Naive thymus-derived CD8-positive, alpha-beta T cell (primary cell): Measurements from ENCODE around the gene GKN2. TPM values are rescaled to one million over a fixed set of nuclear protein-coding genes. Genes with fewer than 3 reads are reported as not detected.

ENCODE experiments used
- ATAC-seq, 2 donors: fragments of 150-1000 bp; cut with Tn5 transposase in 1 of 2; sonication (Bioruptor Pico), chemical (Tn5 transposase) in 1 of 2; 1 replicate in 1 of 2; 2 replicates in 1 of 2; pipeline ENCODE4 v1.10.0; 2021; ENCODE audit warnings: mild to moderate bottlenecking in 2 of 2, moderate library complexity in 2 of 2
- POLR2A ChIA-PET: fragments of 350-600 bp; sonication (Branson Sonifier 250); formaldehyde crosslinking; loops from one replicate; lab custom pipeline; 2021; ENCODE audit warnings: antibody characterized with exemption; lab: Charles Lee
- DNase-seq, 10 donors: peaks; one replicate each; pipeline versions ENCODE4 v3.0.0 to v3.0.0-alpha.2; 2020 to 2022
- H3K27ac Mint-ChIP-seq, 10 donors: one replicate each; pipeline ENCODE4 v1.8.0; 2020 to 2022; ENCODE audit warnings: mild to moderate bottlenecking in 10 of 10, mixed read lengths in 10 of 10, moderate library complexity in 4 of 10, inconsistent platforms in 1 of 10
- H3K27me3 Mint-ChIP-seq, 5 donors: one replicate each; pipeline ENCODE4 v1.8.0; 2021 to 2022; ENCODE audit warnings: mixed read lengths in 5 of 5
- H3K36me3 Mint-ChIP-seq, 3 donors: one replicate each; pipeline ENCODE4 v1.8.0; 2020 to 2022; ENCODE audit warnings: mixed read lengths in 3 of 3, mild to moderate bottlenecking in 2 of 3, inconsistent platforms in 1 of 3
- H3K4me1 Mint-ChIP-seq, 4 donors: one replicate each; pipeline ENCODE4 v1.8.0; 2021 to 2022; ENCODE audit warnings: mixed read lengths in 4 of 4
- H3K4me3 Mint-ChIP-seq, 10 donors: one replicate each; pipeline ENCODE4 v1.8.0; 2020 to 2022; ENCODE audit warnings: mild to moderate bottlenecking in 10 of 10, mixed read lengths in 10 of 10, moderate library complexity in 6 of 10, inconsistent platforms in 1 of 10
- H3K9me3 Mint-ChIP-seq, 9 donors: one replicate each; pipeline ENCODE4 v1.8.0; 2020 to 2022; ENCODE audit warnings: mixed read lengths in 9 of 9, mild to moderate bottlenecking in 3 of 9, inconsistent platforms in 1 of 9, moderate library complexity in 1 of 9
- polyA plus RNA-seq, 3 donors: library from polyadenylated mRNA; unstranded; fragments of 300-500 nt; fragmentation: Illumina TruSeq; gene quantifications; one replicate each; pipeline ENCODE4 v1.2.3, GENCODE V29; 2021
- total RNA-seq, 8 experiments: library from RNA in 2 of 8; stranded (reverse) in 2 of 8; gene quantifications; one replicate each; pipeline ENCODE4 v1.2.3 and lab custom pipeline; 2021 to 2026

Gene GKN2
- total and polyA plus RNA-seq, 5 experiments from 2014 or later = not detected

DNA sequence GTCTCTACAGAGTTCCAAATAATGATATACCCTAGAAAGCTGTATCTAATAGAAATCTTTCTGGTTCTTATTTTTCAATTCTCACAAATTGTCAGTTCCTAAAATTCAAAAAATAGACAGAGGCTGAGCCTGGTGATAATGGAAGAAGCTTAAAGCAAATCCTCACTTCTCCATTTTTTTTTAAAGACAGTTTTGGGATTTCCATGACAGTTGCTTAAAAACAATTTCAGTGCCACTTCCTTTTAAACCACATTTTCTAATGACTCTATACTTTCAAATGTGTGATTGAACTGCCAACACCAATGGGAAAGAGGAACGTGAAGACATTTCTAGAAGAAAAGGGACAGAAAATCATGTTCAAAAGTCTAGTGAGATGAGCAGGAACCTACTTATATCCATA lies 4.0 kb downstream of the GKN2 start:
- Mint-ChIP-seq H3K4me1 (peaks cover 0 to 2% (median 0%) of the 10 kb centered on the region in 4 donors), H3K4me3 (no peak overlapping the region), H3K27ac (no peak overlapping the region), H3K9me3 (peaks cover 0 to 4% (median 0%) of the 10 kb centered on the region in 9 donors), H3K36me3 (no peaks in the 10 kb centered on the region), H3K27me3 (peaks cover under 1 to 11% (median 3%) of the 10 kb centered on the region in 5 donors)
- POLR2A ChIA-PET = no interaction called here
- DNase-seq (no peak), ATAC-seq (no peak)

DNA sequence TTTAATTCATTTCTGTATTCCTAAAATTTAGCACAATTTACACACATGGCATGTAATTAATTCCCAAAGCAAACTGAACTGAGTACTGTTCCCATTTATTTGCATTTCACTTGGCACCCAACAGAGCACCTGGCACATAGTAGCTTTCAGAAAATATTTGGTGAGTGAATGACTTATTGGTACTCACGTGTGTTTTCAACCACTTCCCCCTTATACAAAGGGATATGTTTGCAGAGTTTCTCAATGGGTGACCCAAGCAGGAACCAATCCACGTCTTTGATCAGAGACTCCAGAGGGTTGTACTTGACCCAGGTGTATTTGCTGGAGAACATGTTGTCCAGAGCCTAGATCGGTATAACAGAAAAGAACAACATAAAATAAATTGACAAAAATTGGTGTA lies 6.6 kb downstream of the GKN2 start:
- Mint-ChIP-seq H3K4me1 (peaks cover 0 to 5% (median 3%) of the 10 kb centered on the region in 4 donors), H3K27me3 (peaks cover 12 to 26% (median 16%) of the 10 kb centered on the region in 5 donors), H3K9me3 (peaks cover 0 to 4% (median 0%) of the 10 kb centered on the region in 9 donors), H3K36me3 (peaks cover 0 to 3% (median 0%) of the 10 kb centered on the region in 3 donors), H3K4me3 (no peak overlapping the region), H3K27ac (no peak overlapping the region)
- DNase-seq = no peak
- ATAC-seq = no peak
- POLR2A ChIA-PET = no interaction called here

DNA sequence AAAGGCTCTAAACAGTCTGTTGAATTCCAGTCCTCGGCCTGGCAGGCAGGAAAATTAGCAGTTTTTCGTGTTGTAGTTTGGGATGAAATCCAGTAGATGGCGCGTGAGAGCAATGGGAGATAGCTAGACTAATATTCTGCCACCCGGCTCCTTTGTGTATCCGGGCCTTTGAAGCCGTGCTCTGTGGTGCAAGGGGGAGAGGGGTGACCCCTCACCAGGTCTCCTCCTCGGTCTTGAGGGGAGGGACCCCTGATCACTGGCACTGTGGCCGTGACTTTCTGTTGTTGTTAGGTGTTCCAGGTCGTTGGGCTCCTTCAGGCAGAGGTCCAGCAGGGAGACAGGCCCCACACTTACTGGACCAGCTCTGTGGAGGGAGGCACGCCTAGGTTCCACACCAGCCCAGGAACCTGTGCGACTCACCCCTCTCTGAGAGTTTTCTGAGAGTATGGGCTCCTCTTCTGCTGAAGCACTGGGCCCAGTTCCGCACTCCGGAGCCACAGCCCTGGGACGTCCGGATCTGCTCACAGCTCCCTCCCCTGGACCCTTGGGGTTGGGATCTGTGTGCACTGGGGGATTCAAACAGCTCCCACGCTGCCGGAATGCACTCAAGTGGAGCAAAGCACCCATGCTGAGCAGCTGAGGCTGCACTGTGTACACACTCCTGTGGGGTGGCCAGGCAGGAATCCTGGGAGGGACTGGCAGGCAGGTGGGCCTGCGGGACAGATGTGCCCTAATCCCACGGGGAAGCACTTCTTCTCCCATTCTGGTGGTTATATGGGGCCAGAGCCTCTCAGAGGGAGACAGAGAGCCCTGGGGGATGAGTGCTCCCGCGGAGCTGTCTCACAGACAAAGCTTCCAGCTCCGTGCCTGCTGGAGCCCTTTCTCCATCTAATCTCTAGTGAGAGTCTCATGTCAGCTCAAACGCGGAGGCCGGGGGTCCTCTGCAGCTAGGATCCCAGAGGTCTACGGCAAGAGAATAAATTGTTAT lies 8.8 kb downstream of the GKN2 start:
- no peak overlapping the region for H3K4me3 Mint-ChIP-seq
- H3K36me3 Mint-ChIP-seq = peaks cover 0 to 7% (median 0%) of the 10 kb centered on the region in 3 donors
- peaks cover 12 to 37% (median 16%) of the 10 kb centered on the region in 5 donors for H3K27me3 Mint-ChIP-seq
- peaks cover 0 to 11% (median 2%) of the 10 kb centered on the region in 9 donors for H3K9me3 Mint-ChIP-seq
- H3K4me1 Mint-ChIP-seq = peaks cover 0 to 5% (median 3%) of the 10 kb centered on the region in 4 donors
- peak in 9 of 10 donors; percentile 10 to 68 (median 57) for DNase-seq
- POLR2A ChIA-PET = interaction anchor here (0.6 kb wide), 1 partner anchor 1242 kb away, joined by 8 read pairs; no protein-coding TSS in a partner anchor
- no peak overlapping the region for H3K27ac Mint-ChIP-seq
- peak; percentile 67 to 71 for ATAC-seq

DNA sequence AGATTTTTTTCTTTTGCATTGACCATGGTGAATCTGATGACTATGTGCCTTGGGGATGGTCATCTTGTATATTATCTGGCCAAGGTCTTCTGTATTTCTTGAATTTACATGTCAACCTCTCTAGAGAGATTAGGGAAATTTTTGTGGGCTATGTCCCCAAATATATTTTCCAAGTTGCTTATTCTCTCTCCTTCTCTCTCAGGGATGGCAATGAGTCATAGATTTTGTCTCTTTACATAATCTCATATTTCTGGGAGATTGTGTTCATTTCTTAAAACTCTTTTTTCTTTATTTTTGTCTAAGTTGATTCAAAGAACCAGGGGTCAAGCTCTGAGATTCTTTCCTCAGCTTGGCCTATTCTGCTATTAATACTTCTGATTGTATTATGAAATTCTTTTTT lies 9.9 kb downstream of the GKN2 start:
- Mint-ChIP-seq H3K4me1 (peaks cover 0 to 5% (median 3%) of the 10 kb centered on the region in 4 donors), H3K36me3 (peaks cover 0 to 7% (median 0%) of the 10 kb centered on the region in 3 donors), H3K4me3 (no peak overlapping the region), H3K27me3 (peaks cover 10 to 34% (median 16%) of the 10 kb centered on the region in 5 donors), H3K27ac (no peak overlapping the region), H3K9me3 (peaks cover 0 to 11% (median 2%) of the 10 kb centered on the region in 9 donors)
- ATAC-seq (no peak), DNase-seq (no peak)
- POLR2A ChIA-PET = no interaction called here

DNA sequence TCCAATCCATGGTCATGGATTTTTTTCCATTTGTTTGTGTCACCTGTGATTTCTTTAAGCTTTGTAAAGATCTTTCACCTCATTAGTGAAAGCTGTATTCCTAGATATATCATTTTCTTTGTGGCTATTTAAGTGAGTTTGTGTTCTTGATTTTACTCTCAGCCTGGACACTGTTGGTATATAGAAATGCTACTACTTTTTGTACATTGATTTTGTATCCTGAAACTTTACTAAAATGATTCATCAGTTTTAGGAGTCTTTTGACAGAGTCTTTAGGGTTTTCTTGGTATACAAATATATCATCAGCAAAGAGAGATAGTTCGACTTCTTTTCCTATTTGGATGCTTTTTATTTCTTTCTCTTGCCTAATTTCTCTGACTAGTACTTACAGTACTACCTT lies 12.3 kb downstream of the GKN2 start:
- Mint-ChIP-seq H3K9me3 (peaks cover 0 to 11% (median 2%) of the 10 kb centered on the region in 9 donors), H3K36me3 (peaks cover 0 to 7% (median 0%) of the 10 kb centered on the region in 3 donors), H3K4me1 (peaks cover 0 to 5% (median 3%) of the 10 kb centered on the region in 4 donors), H3K27ac (no peak overlapping the region), H3K27me3 (peaks cover 10 to 30% (median 13%) of the 10 kb centered on the region in 5 donors), H3K4me3 (no peak overlapping the region)
- POLR2A ChIA-PET = no interaction called here
- no peak for DNase-seq
- no peak for ATAC-seq

DNA sequence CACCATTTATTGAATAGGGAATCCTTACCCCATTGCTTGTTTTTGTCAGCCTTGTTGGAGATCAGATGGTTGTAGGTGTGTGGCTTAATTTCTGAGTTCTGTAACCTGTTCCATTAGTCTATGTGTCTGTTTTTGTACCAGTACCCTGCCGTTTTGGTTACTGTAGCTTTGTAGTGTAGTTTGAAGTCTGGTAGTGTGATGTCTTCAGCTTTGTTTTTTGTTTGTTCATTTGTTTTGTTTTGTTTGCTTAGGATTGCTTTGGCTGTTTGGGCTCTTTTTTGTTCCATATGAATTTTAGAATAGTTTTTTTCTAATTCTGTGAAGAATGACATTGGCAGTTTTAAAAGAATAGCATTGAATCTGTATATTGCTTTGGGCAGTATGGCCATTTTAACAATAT lies 12.7 kb downstream of the GKN2 start:
- DNase-seq (no peak), ATAC-seq (no peak)
- no peak overlapping the region for H3K27ac Mint-ChIP-seq
- peaks cover 0 to 7% (median 0%) of the 10 kb centered on the region in 3 donors for H3K36me3 Mint-ChIP-seq
- POLR2A ChIA-PET = no interaction called here
- H3K9me3 Mint-ChIP-seq = peaks cover 0 to 11% (median 2%) of the 10 kb centered on the region in 9 donors
- H3K27me3 Mint-ChIP-seq = peaks cover 10 to 30% (median 13%) of the 10 kb centered on the region in 5 donors
- peaks cover 0 to 5% (median 3%) of the 10 kb centered on the region in 4 donors for H3K4me1 Mint-ChIP-seq
- H3K4me3 Mint-ChIP-seq = no peak overlapping the region

- POLR2A ChIA-PET = no interaction called here
- Mint-ChIP-seq H3K36me3 (peaks cover 0 to 7% (median 0%) of the 10 kb centered on the region in 3 donors), H3K27ac (no peak overlapping the region), H3K4me1 (peaks cover 0 to 5% (median 2%) of the 10 kb centered on the region in 4 donors), H3K4me3 (no peak overlapping the region), H3K9me3 (peaks cover 0 to 11% (median 1%) of the 10 kb centered on the region in 9 donors), H3K27me3 (peaks cover 10 to 30% (median 13%) of the 10 kb centered on the region in 5 donors)
- ATAC-seq = no peak
- no peak for DNase-seq
Measured at GRCh38 chr2:68938938-68939337, 13.8 kb downstream of the GKN2 start.

- no peak for DNase-seq
- POLR2A ChIA-PET = no interaction called here
- ATAC-seq = no peak
- Mint-ChIP-seq H3K4me1 (no peaks in the 10 kb centered on the region), H3K9me3 (peaks cover 0 to 11% (median 1%) of the 10 kb centered on the region in 9 donors), H3K36me3 (peaks cover 0 to 7% (median 0%) of the 10 kb centered on the region in 3 donors), H3K4me3 (no peak overlapping the region), H3K27me3 (peaks cover 4 to 19% (median 10%) of the 10 kb centered on the region in 5 donors), H3K27ac (no peak overlapping the region)
Measured at GRCh38 chr2:68937346-68938055, 15.2 kb downstream of the GKN2 start.

DNA sequence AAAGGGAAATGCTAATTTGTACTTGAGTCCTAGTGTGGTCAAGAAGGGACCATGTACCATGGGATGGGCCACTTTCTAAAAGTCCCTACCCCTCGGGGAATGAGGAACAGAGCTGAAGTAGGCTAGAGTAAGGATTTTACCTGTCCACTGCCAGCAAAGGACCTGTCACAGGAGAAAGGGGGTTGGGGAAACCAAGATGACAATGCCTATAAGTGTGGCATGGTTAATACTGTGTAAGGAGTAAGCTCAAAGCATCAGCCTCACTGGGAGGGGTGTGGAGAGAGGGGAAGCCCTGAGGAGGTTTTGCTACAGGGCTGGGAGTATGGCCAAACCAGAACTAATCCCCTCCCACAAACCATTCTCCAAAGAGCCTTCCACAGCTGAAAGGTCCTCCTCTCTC lies 15.8 kb downstream of the GKN2 start:
- Mint-ChIP-seq H3K4me1 (no peaks in the 10 kb centered on the region), H3K27ac (no peak overlapping the region), H3K9me3 (peaks cover 0 to 11% (median 1%) of the 10 kb centered on the region in 9 donors), H3K27me3 (peaks cover 0 to 14% (median 7%) of the 10 kb centered on the region in 5 donors), H3K36me3 (peaks cover 0 to 7% (median 0%) of the 10 kb centered on the region in 3 donors), H3K4me3 (no peak overlapping the region)
- ATAC-seq (no peak), DNase-seq (no peak)
- POLR2A ChIA-PET = no interaction called here

- no peak overlapping the region for H3K4me3 Mint-ChIP-seq
- H3K9me3 Mint-ChIP-seq = peaks cover 0 to 11% (median 1%) of the 10 kb centered on the region in 9 donors
- DNase-seq (no peak), ATAC-seq (no peak)
- POLR2A ChIA-PET = no interaction called here
- no peak overlapping the region for H3K27ac Mint-ChIP-seq
- H3K27me3 Mint-ChIP-seq = peaks cover 0 to 14% (median 7%) of the 10 kb centered on the region in 5 donors
- no peaks in the 10 kb centered on the region for H3K4me1 Mint-ChIP-seq
- H3K36me3 Mint-ChIP-seq = peaks cover 0 to 7% (median 0%) of the 10 kb centered on the region in 3 donors
Measured at GRCh38 chr2:68936427-68936826, 16.3 kb downstream of the GKN2 start.

- no peak for DNase-seq
- Mint-ChIP-seq H3K9me3 (peaks cover 0 to 11% (median 1%) of the 10 kb centered on the region in 9 donors), H3K4me1 (no peaks in the 10 kb centered on the region), H3K27ac (no peak overlapping the region), H3K4me3 (no peak overlapping the region), H3K36me3 (no peaks in the 10 kb centered on the region), H3K27me3 (peaks cover 0 to 9% (median 7%) of the 10 kb centered on the region in 5 donors)
- POLR2A ChIA-PET = no interaction called here
- no peak for ATAC-seq
Measured at GRCh38 chr2:68935471-68935870, 17.2 kb downstream of the GKN2 start.

DNA sequence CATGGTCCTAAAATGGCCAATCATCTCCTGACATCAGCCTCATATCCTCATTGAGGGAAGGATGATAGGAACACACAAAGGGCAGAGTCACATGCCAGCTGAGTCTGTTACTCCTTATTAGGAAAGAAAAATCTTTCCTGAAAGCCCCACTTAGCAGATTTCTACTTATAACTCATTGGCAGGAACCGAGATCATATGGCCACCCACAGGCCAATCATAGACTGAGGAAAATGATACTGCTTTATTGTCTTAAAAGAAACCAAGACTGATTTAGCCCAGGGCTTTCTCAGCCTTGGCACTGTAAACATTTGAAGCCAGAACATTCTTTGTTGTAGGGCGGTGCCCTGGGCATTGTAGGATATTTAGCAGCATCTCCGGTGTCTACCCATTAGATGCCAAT lies 18.7 kb downstream of the GKN2 start:
- POLR2A ChIA-PET = no interaction called here
- DNase-seq = no peak
- no peak for ATAC-seq
- H3K9me3 Mint-ChIP-seq = peaks cover 0 to 3% (median 0%) of the 10 kb centered on the region in 9 donors
- peaks cover 0 to 9% (median 0%) of the 10 kb centered on the region in 5 donors for H3K27me3 Mint-ChIP-seq
- H3K4me3 Mint-ChIP-seq = no peak overlapping the region
- H3K27ac Mint-ChIP-seq = no peak overlapping the region
- H3K36me3 Mint-ChIP-seq = no peaks in the 10 kb centered on the region
- no peaks in the 10 kb centered on the region for H3K4me1 Mint-ChIP-seq
